ENCODE results near the gene ITPK1. TPM values are rescaled to one million over a fixed set of nuclear protein-coding genes. Genes with fewer than 3 reads are reported as not detected.

The ITPK1 gene
- total RNA-seq, 1 experiment from 2014 or later: 66.2 TPM

DNA sequence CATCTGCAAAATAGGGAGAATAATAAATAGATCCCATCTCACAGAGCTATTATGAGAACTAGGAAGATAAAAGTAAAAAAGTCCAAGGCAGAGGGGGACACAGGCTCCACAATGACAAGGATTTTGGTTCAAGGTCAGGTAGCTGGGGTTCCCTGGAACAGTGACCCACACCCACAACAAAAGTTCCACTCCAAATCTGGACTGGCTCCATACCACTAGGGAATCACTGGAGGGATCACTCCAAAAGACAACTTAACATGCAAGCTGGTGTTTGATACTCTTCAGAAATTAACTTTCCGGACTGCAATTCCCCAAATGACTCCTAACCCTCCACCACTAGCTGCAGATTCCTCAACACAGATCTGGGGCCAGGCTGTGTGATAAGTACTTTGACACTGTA lies 54.9 kb downstream of the ITPK1 start:
- Histone ChIP-seq H3K4me2 (ENCODE audit: low read length) (no peak overlapping the region), H3K9ac (ENCODE audit: low read length) (no peak overlapping the region), H3K4me3 (ENCODE audit: low read length) (no peak overlapping the region), H3F3A (ENCODE audit: low read length, unreplicated experiment) (no peaks in the 10 kb centered on the region), H3K4me1 (ENCODE audit: insufficient read depth, low read length) (peaks cover 12% of the 10 kb centered on the region; the same call in 1 of the 2 replicates), H3K36me3 (ENCODE audit: low read depth, low read length) (no peaks in the 10 kb centered on the region), H3K27ac (ENCODE audit: low read length) (no peak overlapping the region), H3K27me3 (ENCODE audit: low read length) (no peaks in the 10 kb centered on the region), H3K79me2 (ENCODE audit: low read length) (no peaks in the 10 kb centered on the region), H3K9me2 (replicated peaks; ENCODE audit: low read length) (no peaks in the 10 kb centered on the region), H4K20me1 (ENCODE audit: low read length) (no peaks in the 10 kb centered on the region), H2AFZ (ENCODE audit: low read length) (no peak overlapping the region), H3K9me3 (ENCODE audit: low read length) (no peaks in the 10 kb centered on the region)
- no TSS peak for BruUV-seq (replicated peaks)
- ATAC-seq: no peak
- intact Hi-C loops (cut with micrococcal nuclease): no loop called here
- ChIA-PET POLR2A (ENCODE audit: unreplicated experiment) (no interaction called here), CTCF (no interaction called here)
- no peak for DNase-seq
- TF ChIP-seq EZH2 (IDR thresholded peaks at IDR 0.05; ENCODE audit: low read length, unreplicated experiment) (no peak), EZH2phosphoT487 (IDR thresholded peaks at IDR 0.05; ENCODE audit: borderline replicate concordance, low read length) (no peak)
- TF ChIP-seq, protein P1, sequence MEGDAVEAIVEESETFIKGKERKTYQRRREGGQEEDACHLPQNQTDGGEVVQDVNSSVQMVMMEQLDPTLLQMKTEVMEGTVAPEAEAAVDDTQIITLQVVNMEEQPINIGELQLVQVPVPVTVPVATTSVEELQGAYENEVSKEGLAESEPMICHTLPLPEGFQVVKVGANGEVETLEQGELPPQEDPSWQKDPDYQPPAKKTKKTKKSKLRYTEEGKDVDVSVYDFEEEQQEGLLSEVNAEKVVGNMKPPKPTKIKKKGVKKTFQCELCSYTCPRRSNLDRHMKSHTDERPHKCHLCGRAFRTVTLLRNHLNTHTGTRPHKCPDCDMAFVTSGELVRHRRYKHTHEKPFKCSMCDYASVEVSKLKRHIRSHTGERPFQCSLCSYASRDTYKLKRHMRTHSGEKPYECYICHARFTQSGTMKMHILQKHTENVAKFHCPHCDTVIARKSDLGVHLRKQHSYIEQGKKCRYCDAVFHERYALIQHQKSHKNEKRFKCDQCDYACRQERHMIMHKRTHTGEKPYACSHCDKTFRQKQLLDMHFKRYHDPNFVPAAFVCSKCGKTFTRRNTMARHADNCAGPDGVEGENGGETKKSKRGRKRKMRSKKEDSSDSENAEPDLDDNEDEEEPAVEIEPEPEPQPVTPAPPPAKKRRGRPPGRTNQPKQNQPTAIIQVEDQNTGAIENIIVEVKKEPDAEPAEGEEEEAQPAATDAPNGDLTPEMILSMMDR (conservative IDR thresholded peaks at IDR 0.05; ENCODE audit: low read depth, low read length): no peak

DNA sequence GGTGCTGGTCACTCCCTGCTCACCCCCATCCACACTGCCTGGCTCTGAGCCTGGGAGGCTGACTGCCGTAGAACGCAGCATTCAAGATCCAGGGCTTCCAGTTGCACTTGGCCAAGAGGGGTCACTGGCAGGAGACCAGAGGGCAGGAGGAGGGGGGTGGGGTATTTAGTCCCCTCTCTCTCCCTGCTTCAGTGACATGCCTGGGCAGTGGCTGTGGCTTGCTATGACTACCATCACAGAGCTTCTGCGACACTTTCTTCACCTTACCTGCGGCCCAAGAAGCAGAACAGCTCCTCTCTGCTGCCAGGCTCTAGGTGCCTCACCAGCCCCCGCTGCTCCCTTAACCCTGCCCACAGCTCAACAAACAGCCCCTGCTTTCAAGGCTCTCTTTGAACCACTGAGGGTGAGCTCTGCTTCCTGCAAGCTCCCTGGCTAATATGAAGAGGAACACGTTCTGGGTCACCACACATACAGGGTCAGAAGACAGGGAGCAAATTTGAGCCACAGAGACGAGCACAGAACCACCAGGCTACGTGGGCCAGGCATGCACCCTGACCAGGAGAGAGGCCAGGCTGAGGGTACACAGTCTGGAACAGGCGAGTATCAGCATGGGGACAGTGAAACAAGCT lies 55.7 kb downstream of the ITPK1 start:
- Histone ChIP-seq H3K27ac (ENCODE audit: low read length) (no peak overlapping the region), H3F3A (ENCODE audit: low read length, unreplicated experiment) (no peaks in the 10 kb centered on the region), H3K4me1 (ENCODE audit: insufficient read depth, low read length) (peaks cover 12% of the 10 kb centered on the region; the same call in 1 of the 2 replicates), H3K4me3 (ENCODE audit: low read length) (no peak overlapping the region), H3K4me2 (ENCODE audit: low read length) (no peak overlapping the region), H3K27me3 (ENCODE audit: low read length) (no peaks in the 10 kb centered on the region), H4K20me1 (ENCODE audit: low read length) (no peaks in the 10 kb centered on the region), H3K36me3 (ENCODE audit: low read depth, low read length) (no peaks in the 10 kb centered on the region), H2AFZ (ENCODE audit: low read length) (no peak overlapping the region), H3K9me2 (replicated peaks; ENCODE audit: low read length) (no peaks in the 10 kb centered on the region), H3K79me2 (ENCODE audit: low read length) (no peaks in the 10 kb centered on the region), H3K9me3 (ENCODE audit: low read length) (no peaks in the 10 kb centered on the region), H3K9ac (ENCODE audit: low read length) (no peak overlapping the region)
- BruUV-seq (replicated peaks): no TSS peak
- TF ChIP-seq, protein P1 (conservative IDR thresholded peaks at IDR 0.05; ENCODE audit: low read depth, low read length): no peak
- no peak for TF ChIP-seq EZH2phosphoT487 (IDR thresholded peaks at IDR 0.05; ENCODE audit: borderline replicate concordance, low read length)
- TF ChIP-seq EZH2 (IDR thresholded peaks at IDR 0.05; ENCODE audit: low read length, unreplicated experiment): no peak
- CTCF ChIA-PET: no interaction called here
- POLR2A ChIA-PET (ENCODE audit: unreplicated experiment): no interaction called here
- ATAC-seq (no peak), DNase-seq (no peak)
- intact Hi-C loops (cut with micrococcal nuclease): no loop called here

DNA sequence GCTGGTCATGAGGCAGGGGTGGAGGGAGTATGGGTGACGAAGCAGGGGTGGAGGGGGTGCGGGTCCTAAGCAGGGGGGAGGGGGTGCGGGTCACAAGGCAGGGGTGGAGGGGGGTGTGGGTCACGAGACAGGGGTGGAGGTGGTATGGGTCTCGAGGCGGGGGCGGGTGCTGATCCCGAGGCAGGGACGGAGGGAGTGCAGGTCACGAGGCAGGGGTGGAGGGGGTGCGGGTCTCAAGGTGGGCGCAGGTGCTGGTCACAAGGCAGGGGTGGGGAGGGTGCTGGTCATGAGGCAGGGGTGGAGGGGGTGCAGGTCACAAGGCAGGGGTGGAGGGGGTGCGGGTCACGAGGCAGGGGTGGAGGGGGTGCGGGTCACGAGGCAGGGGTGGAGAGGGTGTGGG lies 56.5 kb downstream of the ITPK1 start:
- POLR2A ChIA-PET (ENCODE audit: unreplicated experiment): no interaction called here
- no peaks in the 10 kb centered on the region for H3K9me2 ChIP-seq (replicated peaks; ENCODE audit: low read length)
- ATAC-seq: no peak
- H4K20me1 ChIP-seq (ENCODE audit: low read length): no peaks in the 10 kb centered on the region
- H3K36me3 ChIP-seq (ENCODE audit: low read depth, low read length): no peaks in the 10 kb centered on the region
- no peaks in the 10 kb centered on the region for H3K9me3 ChIP-seq (ENCODE audit: low read length)
- no peak overlapping the region for H2AFZ ChIP-seq (ENCODE audit: low read length)
- no peaks in the 10 kb centered on the region for H3K27me3 ChIP-seq (ENCODE audit: low read length)
- BruUV-seq (replicated peaks): no TSS peak
- no peaks in the 10 kb centered on the region for H3F3A ChIP-seq (ENCODE audit: low read length, unreplicated experiment)
- CTCF ChIA-PET: no interaction called here
- TF ChIP-seq EZH2phosphoT487 (IDR thresholded peaks at IDR 0.05; ENCODE audit: borderline replicate concordance, low read length) (no peak), EZH2 (IDR thresholded peaks at IDR 0.05; ENCODE audit: low read length, unreplicated experiment) (no peak)
- TF ChIP-seq, protein P1 (conservative IDR thresholded peaks at IDR 0.05; ENCODE audit: low read depth, low read length): no peak
- H3K79me2 ChIP-seq (ENCODE audit: low read length): no peaks in the 10 kb centered on the region
- no peak overlapping the region for H3K9ac ChIP-seq (ENCODE audit: low read length)
- H3K4me2 ChIP-seq (ENCODE audit: low read length): no peak overlapping the region
- no peak overlapping the region for H3K4me3 ChIP-seq (ENCODE audit: low read length)
- intact Hi-C loops (cut with micrococcal nuclease): no loop called here
- H3K4me1 ChIP-seq (ENCODE audit: insufficient read depth, low read length): peaks cover 12% of the 10 kb centered on the region; the same call in 1 of the 2 replicates
- H3K27ac ChIP-seq (ENCODE audit: low read length): no peak overlapping the region
- DNase-seq: no peak

All from PC-3 (cell line).